H9 (cell line): ENCODE results near the gene WDR27. TPM values are rescaled to one million over a fixed set of nuclear protein-coding genes. Genes with fewer than 3 reads are reported as not detected.

Source experiments
- DNase-seq: peaks from one replicate; pipeline ENCODE4 v3.0.0-alpha.2; 2017
- H2AFZ ChIP-seq: one replicate; pipeline ENCODE4 v1.6.1; 2013; ENCODE audit warnings: mild to moderate bottlenecking, low read length, control low read depth, moderate library complexity
- H2AK5ac ChIP-seq: 2 replicates; pipeline ENCODE4 v1.6.1; 2013; ENCODE audit warnings: low read length, control low read depth, mixed read lengths; ENCODE audit not compliant: insufficient read length
- H2BK120ac ChIP-seq: one replicate; pipeline ENCODE4 v1.6.1; 2013; ENCODE audit warnings: low read depth, mild to moderate bottlenecking, low read length, control low read depth, inconsistent platforms; ENCODE audit not compliant: poor library complexity, severe bottlenecking
- H2BK12ac ChIP-seq: 2 replicates; pipeline ENCODE4 v1.6.1; 2013; ENCODE audit warnings: low read length, control low read depth, mixed read lengths, low read depth; ENCODE audit not compliant: insufficient read length
- H2BK15ac ChIP-seq: 2 replicates; pipeline ENCODE4 v1.6.1; 2013; ENCODE audit warnings: low read depth, low read length, control low read depth
- H2BK20ac ChIP-seq: one replicate; pipeline ENCODE4 v1.6.1; 2013; ENCODE audit warnings: low read depth, mild to moderate bottlenecking, low read length, control low read depth, inconsistent platforms; ENCODE audit not compliant: poor library complexity, severe bottlenecking
- H2BK5ac ChIP-seq: 2 replicates; pipeline ENCODE4 v1.6.1; 2013; ENCODE audit warnings: low read length, control low read depth, mixed read lengths; ENCODE audit not compliant: insufficient read length
- H3K14ac ChIP-seq: 2 replicates; pipeline ENCODE4 v1.6.1; 2013; ENCODE audit warnings: low read length, control low read depth; ENCODE audit not compliant: insufficient read depth
- H3K18ac ChIP-seq: 2 replicates; pipeline ENCODE4 v1.6.1; 2013; ENCODE audit warnings: low read depth, mild to moderate bottlenecking, mixed read lengths, low read length, control low read depth; ENCODE audit not compliant: insufficient read length
- H3K23ac ChIP-seq: 2 replicates; pipeline ENCODE4 v1.6.1; 2013; ENCODE audit warnings: low read length, control low read depth, mixed read lengths, low read depth; ENCODE audit not compliant: insufficient read length
- H3K23me2 ChIP-seq: 2 replicates; pipeline ENCODE4 v1.6.1; 2013; ENCODE audit warnings: low read depth, mild to moderate bottlenecking, mixed read lengths, low read length, control low read depth; ENCODE audit not compliant: insufficient read length, poor library complexity, severe bottlenecking
- H3K27ac ChIP-seq: 2 replicates; pipeline ENCODE4 v1.5.1; 2013; ENCODE audit warnings: low read length, control low read depth, mixed read lengths, low read depth; ENCODE audit not compliant: insufficient read length
- H3K27me3 ChIP-seq: 2 replicates; pipeline ENCODE4 v1.6.1; 2013; ENCODE audit warnings: low read length, control low read depth, inconsistent platforms; ENCODE audit not compliant: insufficient read depth
- H3K4ac ChIP-seq: 2 replicates; pipeline ENCODE4 v1.6.1; 2013; ENCODE audit warnings: low read depth, mild to moderate bottlenecking, control low read depth, inconsistent platforms, low read length, moderate library complexity
- H3K4me1 ChIP-seq: 2 replicates; pipeline ENCODE4 v1.6.1; 2013; ENCODE audit warnings: low read length, control low read depth, inconsistent platforms; ENCODE audit not compliant: insufficient read depth
- H3K4me2 ChIP-seq: 2 replicates; pipeline ENCODE4 v1.6.1; 2013; ENCODE audit warnings: low read length, control low read depth, mixed read lengths; ENCODE audit not compliant: insufficient read length, insufficient read depth
- H3K56ac ChIP-seq: 2 replicates; pipeline ENCODE4 v1.6.1; 2013; ENCODE audit warnings: low read depth, mild to moderate bottlenecking, mixed read lengths, low read length, control low read depth; ENCODE audit not compliant: insufficient read length
- H3K79me1 ChIP-seq: 2 replicates; pipeline ENCODE4 v1.6.1; 2013; ENCODE audit warnings: low read depth, mild to moderate bottlenecking, moderate library complexity, low read length, control low read depth, inconsistent platforms; ENCODE audit not compliant: insufficient read depth, poor library complexity, severe bottlenecking
- H3K79me2 ChIP-seq: 2 replicates; pipeline ENCODE4 v1.6.1; 2013; ENCODE audit warnings: low read length, control low read depth, inconsistent platforms; ENCODE audit not compliant: insufficient read depth
- H3K9ac ChIP-seq: 2 replicates; pipeline ENCODE4 v1.6.1; 2013; ENCODE audit warnings: low read length, control low read depth, mixed read lengths; ENCODE audit not compliant: insufficient read length; ENCODE audit errors: extremely low read depth
- H3K9me3 ChIP-seq: one replicate; pipeline ENCODE4 v1.6.1; 2013; ENCODE audit warnings: low read depth, low read length, inconsistent platforms; ENCODE audit not compliant: control insufficient read depth
- H3T11ph ChIP-seq: one replicate; pipeline ENCODE4 v1.6.1; 2013; ENCODE audit warnings: mild to moderate bottlenecking, low read length, control low read depth, inconsistent platforms
- H4K20me1 ChIP-seq: one replicate; pipeline ENCODE4 v1.6.1; 2013; ENCODE audit not compliant: control insufficient read depth, insufficient read length, insufficient read depth
- H4K5ac ChIP-seq: 2 replicates; pipeline ENCODE4 v1.6.1; 2013; ENCODE audit warnings: low read depth, mild to moderate bottlenecking, mixed read lengths, low read length, control low read depth; ENCODE audit not compliant: insufficient read length
- H4K8ac ChIP-seq: replicated peaks from 2 replicates; pipeline ENCODE4 v1.6.1; 2013; ENCODE audit warnings: low read length, control low read depth, mixed read lengths, low read depth; ENCODE audit not compliant: insufficient read length
- H4K91ac ChIP-seq: 2 replicates; pipeline ENCODE4 v1.6.1; 2013; ENCODE audit warnings: low read depth, mild to moderate bottlenecking, moderate library complexity, mixed read lengths, low read length, control low read depth; ENCODE audit not compliant: insufficient read length
- H3K27ac Mint-ChIP-seq, 3 experiments: 2 replicates in 2 of 3; 3 replicates in 1 of 3; pipeline ENCODE4 v1.8.0; 2020 to 2021; ENCODE audit warnings: mixed read lengths in 3 of 3, mild to moderate bottlenecking in 1 of 3, moderate library complexity in 1 of 3
- H3K27me3 Mint-ChIP-seq: 2 replicates; pipeline ENCODE4 v1.8.0; 2021; ENCODE audit warnings: low read depth, mild to moderate bottlenecking, moderate library complexity, mixed read lengths
- H3K36me3 Mint-ChIP-seq, 3 experiments: 2 replicates in 2 of 3; 3 replicates in 1 of 3; pipeline ENCODE4 v1.8.0; 2020 to 2021; ENCODE audit warnings: low read depth in 3 of 3, mixed read lengths in 3 of 3; ENCODE audit not compliant: insufficient read depth in 1 of 3
- H3K4me1 Mint-ChIP-seq, 2 experiments: 2 replicates each; pipeline ENCODE4 v1.8.0; 2020; ENCODE audit warnings: mixed read lengths in 2 of 2
- H3K4me3 Mint-ChIP-seq, 2 experiments: 2 replicates in 1 of 2; 3 replicates in 1 of 2; pipeline ENCODE4 v1.8.0; 2020 to 2021; ENCODE audit warnings: mild to moderate bottlenecking in 2 of 2, mixed read lengths in 2 of 2, moderate library complexity in 1 of 2
- H3K9me3 Mint-ChIP-seq, 2 experiments: 2 replicates in 1 of 2; 3 replicates in 1 of 2; pipeline ENCODE4 v1.8.0; 2020; ENCODE audit warnings: mild to moderate bottlenecking in 2 of 2, mixed read lengths in 2 of 2, moderate library complexity in 1 of 2
- WGBS: extraction: QIAGEN DNeasy Blood & Tissue Kit; methylation state at CpG from one replicate; pipeline ENCODE4 v1.1.7; 2013; ENCODE audit warnings: missing lambda C conversion rate, low lambda C conversion rate, mixed read lengths; ENCODE audit not compliant: insufficient read length; ENCODE audit errors: extremely low coverage; 5-methylcytosine and 5-hydroxymethylcytosine counted together
- total RNA-seq: library from RNA; stranded (reverse); gene quantifications from 2 replicates; pipeline ENCODE4 v1.2.1, GENCODE V29; 2021
- TF ChIP-seq, protein P1 (sequence below): fragments of 200-600 bp; sonication (generic); conservative IDR thresholded peaks from 3 replicates; pipeline ENCODE4 v1.8.0; 2021; ENCODE audit warnings: antibody characterized with exemption, mild to moderate bottlenecking

WDR27 gene
- total RNA-seq, 1 experiment from 2014 or later, result 48.7 TPM

DNA sequence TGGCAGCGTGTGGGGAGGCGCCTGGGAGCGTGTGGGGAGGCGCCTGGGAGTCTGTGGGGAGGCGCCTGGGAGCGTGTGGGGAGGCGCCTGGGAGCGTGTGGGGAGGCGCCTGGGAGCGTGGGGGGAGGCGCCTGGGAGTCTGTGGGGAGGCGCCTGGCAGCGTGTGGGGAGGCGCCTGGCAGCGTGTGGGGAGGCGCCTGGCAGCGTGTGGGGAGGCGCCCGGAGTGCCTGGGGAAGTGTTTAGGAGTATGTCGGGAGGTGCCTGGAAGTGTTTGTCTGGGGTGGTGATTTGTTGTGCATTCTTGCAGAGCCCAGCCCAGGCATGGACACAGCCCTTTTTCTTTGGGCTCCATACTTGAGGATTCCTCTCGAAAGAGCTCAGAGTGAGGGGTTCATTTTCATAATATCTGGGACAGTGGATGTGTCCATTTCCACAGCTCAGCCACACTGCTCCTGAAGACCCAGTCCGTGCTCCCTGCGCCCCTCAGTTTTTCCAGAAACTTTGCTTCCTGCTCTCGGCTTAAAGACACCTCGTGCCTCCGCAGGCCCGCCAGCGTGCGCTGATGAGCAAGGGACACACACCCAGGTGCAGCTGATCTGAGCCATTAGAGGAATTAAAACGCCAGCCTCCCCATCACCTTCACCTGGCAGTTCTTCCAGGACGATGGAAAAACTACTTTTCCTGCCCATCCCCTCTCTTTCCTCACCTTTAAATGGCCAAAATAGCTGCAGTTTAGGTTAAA is 276.0 kb downstream of the WDR27 start:
- no peak overlapping the region for H3K4ac ChIP-seq
- H3K56ac ChIP-seq, result no peak overlapping the region
- no peaks in the 10 kb centered on the region for H3K4me1 ChIP-seq
- no peak overlapping the region for H3K4me2 ChIP-seq
- H4K20me1 ChIP-seq, result no peaks in the 10 kb centered on the region
- no peak overlapping the region for H4K91ac ChIP-seq
- H2BK20ac ChIP-seq, result no peak overlapping the region
- Mint-ChIP-seq H3K4me1 (peaks cover 29% of the 10 kb centered on the region in 2 experiments), H3K27ac (no peak overlapping the region), H3K9me3 (peaks cover 31 to 34% of the 10 kb centered on the region in 2 experiments), H3K4me3 (no peak overlapping the region), H3K36me3 (peaks cover 18 to 42% (median 25%) of the 10 kb centered on the region in 3 experiments), H3K27me3 (peaks cover 27% of the 10 kb centered on the region)
- H2BK5ac ChIP-seq, result no peak overlapping the region
- no peak for DNase-seq
- H2AFZ ChIP-seq, result no peak overlapping the region
- H3K79me2 ChIP-seq, result no peaks in the 10 kb centered on the region
- H3K9me3 ChIP-seq, result peaks cover 6% of the 10 kb centered on the region
- no peak overlapping the region for H3K18ac ChIP-seq
- no CpG with 5 or more reads among the region's 31 CpGs for WGBS
- no peak overlapping the region for H2AK5ac ChIP-seq
- no peak overlapping the region for H4K5ac ChIP-seq
- H3K9ac ChIP-seq, result no peak overlapping the region
- no peak overlapping the region for H3K14ac ChIP-seq
- H3K79me1 ChIP-seq, result no peaks in the 10 kb centered on the region
- H2BK120ac ChIP-seq, result no peak overlapping the region
- no peak overlapping the region for H3T11ph ChIP-seq
- no peak overlapping the region for H3K23ac ChIP-seq
- TF ChIP-seq, protein P1, sequence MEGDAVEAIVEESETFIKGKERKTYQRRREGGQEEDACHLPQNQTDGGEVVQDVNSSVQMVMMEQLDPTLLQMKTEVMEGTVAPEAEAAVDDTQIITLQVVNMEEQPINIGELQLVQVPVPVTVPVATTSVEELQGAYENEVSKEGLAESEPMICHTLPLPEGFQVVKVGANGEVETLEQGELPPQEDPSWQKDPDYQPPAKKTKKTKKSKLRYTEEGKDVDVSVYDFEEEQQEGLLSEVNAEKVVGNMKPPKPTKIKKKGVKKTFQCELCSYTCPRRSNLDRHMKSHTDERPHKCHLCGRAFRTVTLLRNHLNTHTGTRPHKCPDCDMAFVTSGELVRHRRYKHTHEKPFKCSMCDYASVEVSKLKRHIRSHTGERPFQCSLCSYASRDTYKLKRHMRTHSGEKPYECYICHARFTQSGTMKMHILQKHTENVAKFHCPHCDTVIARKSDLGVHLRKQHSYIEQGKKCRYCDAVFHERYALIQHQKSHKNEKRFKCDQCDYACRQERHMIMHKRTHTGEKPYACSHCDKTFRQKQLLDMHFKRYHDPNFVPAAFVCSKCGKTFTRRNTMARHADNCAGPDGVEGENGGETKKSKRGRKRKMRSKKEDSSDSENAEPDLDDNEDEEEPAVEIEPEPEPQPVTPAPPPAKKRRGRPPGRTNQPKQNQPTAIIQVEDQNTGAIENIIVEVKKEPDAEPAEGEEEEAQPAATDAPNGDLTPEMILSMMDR, result no peak
- H3K23me2 ChIP-seq, result no peaks in the 10 kb centered on the region
- H2BK15ac ChIP-seq, result no peak overlapping the region
- no peak overlapping the region for H3K27ac ChIP-seq
- H4K8ac ChIP-seq, result no peak overlapping the region
- no peak overlapping the region for H2BK12ac ChIP-seq
- no peaks in the 10 kb centered on the region for H3K27me3 ChIP-seq
